ENCODE measurements around the gene ZBTB7C.

DNA sequence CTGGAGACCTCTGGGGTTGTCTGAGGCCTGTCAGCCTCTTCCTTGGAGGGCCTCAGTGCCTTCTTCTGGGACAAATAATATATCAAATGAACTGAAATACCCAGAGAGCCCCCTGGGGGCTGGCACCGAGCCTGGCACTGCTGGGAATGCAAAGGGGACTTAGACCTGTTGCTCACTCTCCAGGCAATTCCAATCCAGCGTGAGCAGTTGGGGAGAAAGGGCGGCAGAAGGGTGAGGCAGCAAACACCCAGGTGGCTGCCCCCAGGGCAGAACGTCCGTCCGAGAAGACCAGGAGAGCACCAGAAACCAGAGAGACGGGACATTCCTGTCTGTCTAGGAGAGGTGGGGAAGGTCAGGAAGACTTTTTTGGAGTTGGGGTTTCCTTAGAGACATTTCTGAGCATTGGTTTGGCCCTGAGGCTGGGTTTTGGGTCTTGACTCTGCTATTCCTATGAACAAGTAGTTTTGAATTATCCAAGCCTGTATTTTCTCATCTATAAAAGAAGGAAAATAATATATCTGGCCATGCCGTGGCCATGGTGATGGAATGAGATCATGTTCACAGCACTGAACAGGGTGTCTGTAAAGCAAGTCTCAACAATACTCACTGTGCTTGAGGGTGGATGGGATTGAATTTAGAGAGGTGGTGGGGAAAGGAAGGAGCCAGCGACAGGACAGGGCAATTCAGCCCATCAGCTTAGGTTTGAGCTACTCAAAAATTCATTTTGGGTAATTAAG lies 44.3 kb upstream of the ZBTB7C start:
- TF ChIP-seq CTCF (conservative IDR thresholded peaks at IDR 0.05; ENCODE audit: low read length) (no peak), EZH2phosphoT487 (IDR thresholded peaks at IDR 0.05; ENCODE audit: borderline replicate concordance) (no peak)

Measured in Loucy (cell line).